HEK293 (cell line): ENCODE results near the gene SH3D19.

Experiments used
- CTCF ChIA-PET: fragments of 350-600 bp; formaldehyde crosslinking; extraction: SDS; loops from one replicate; lab custom pipeline; 2021; ENCODE audit warnings: antibody characterized with exemption; lab: Yijun Ruan, JAX
- POLR2A ChIA-PET: fragments of 300-600 bp; formaldehyde crosslinking; extraction: SDS; loops from one replicate; lab custom pipeline; 2020; ENCODE audit warnings: antibody characterized with exemption, inconsistent platforms; lab: Yijun Ruan, JAX
- H3K27ac ChIP-seq: fragments of 200-500 bp; sonication (Bioruptor generic); 2 replicates; pipeline ENCODE4 v1.5.1; 2014; ENCODE audit warnings: low read depth, low read length, control low read depth, inconsistent platforms; ENCODE audit errors: extremely low read depth
- H3K36me3 ChIP-seq, 2 experiments: fragments of 200-500 bp in 1 of 2; sonication (Bioruptor generic) in 1 of 2; 1 replicate in 1 of 2; 2 replicates in 1 of 2; pipeline ENCODE4 v1.5.1; 2014 to 2017; ENCODE audit warnings: inconsistent platforms in 2 of 2, low read length in 2 of 2; ENCODE audit not compliant: control insufficient read depth in 2 of 2, insufficient read depth in 1 of 2
- H3K4me1 ChIP-seq: fragments of 200-500 bp; sonication (Bioruptor generic); 2 replicates; pipeline ENCODE4 v1.5.1; 2014; ENCODE audit warnings: mild to moderate bottlenecking, low read length, inconsistent platforms; ENCODE audit not compliant: control insufficient read depth, insufficient read depth
- H3K4me3 ChIP-seq: 2 replicates; pipeline ENCODE4 v1.5.1; 2011; ENCODE audit warnings: low read depth, mild to moderate bottlenecking, control low read depth, low read length, moderate library complexity
- H3K9me3 ChIP-seq: fragments of 200-500 bp; sonication (Bioruptor generic); 2 replicates; pipeline ENCODE4 v1.5.1; 2014; ENCODE audit warnings: low read depth, low read length, inconsistent platforms; ENCODE audit not compliant: control insufficient read depth, insufficient read depth
- BCL11A ChIP-seq: fragments of 450-650 bp; formaldehyde crosslinking; IDR thresholded peaks from 2 replicates; pipeline ENCODE4 v1.5.1; 2016; ENCODE audit warnings: low read depth, missing biosample characterization, missing genetic modification characterization
- GLIS1 ChIP-seq: fragments of 450-650 bp; formaldehyde crosslinking; IDR thresholded peaks from 2 replicates; pipeline ENCODE4 v1.5.1; 2016; ENCODE audit warnings: missing biosample characterization, missing genetic modification characterization
- HOXC10 ChIP-seq: sonication (generic); formaldehyde crosslinking; IDR thresholded peaks from 2 replicates; pipeline ENCODE4 v1.8.1; 2023; ENCODE audit warnings: mild to moderate bottlenecking, missing genetic modification reagents
- ZFP37 ChIP-seq: fragments of 450-650 bp; formaldehyde crosslinking; IDR thresholded peaks from 2 replicates; pipeline ENCODE4 v1.5.1; 2016; ENCODE audit warnings: missing biosample characterization, missing genetic modification characterization
- ZFP41 ChIP-seq: fragments of 450-650 bp; formaldehyde crosslinking; IDR thresholded peaks from 2 replicates; pipeline ENCODE4 v1.5.1; 2016; ENCODE audit warnings: missing biosample characterization, missing genetic modification characterization, borderline replicate concordance
- ZNF157 ChIP-seq: fragments of 450-650 bp; formaldehyde crosslinking; IDR thresholded peaks from 2 replicates; pipeline ENCODE4 v1.5.1; 2016; ENCODE audit warnings: missing biosample characterization, missing genetic modification characterization
- ZNF169 ChIP-seq: fragments of 450-650 bp; formaldehyde crosslinking; IDR thresholded peaks from 2 replicates; pipeline ENCODE4 v1.5.1; 2016; ENCODE audit warnings: missing biosample characterization, missing genetic modification characterization
- ZNF398 ChIP-seq: fragments of 450-650 bp; formaldehyde crosslinking; IDR thresholded peaks from 2 replicates; pipeline ENCODE4 v1.5.1; 2017; ENCODE audit warnings: missing biosample characterization, missing genetic modification characterization
- ZNF449 ChIP-seq: fragments of 450-650 bp; formaldehyde crosslinking; IDR thresholded peaks from 2 replicates; pipeline ENCODE4 v1.5.1; 2017; ENCODE audit warnings: missing biosample characterization, mild to moderate bottlenecking, missing genetic modification characterization, moderate library complexity
- ZNF518A ChIP-seq: fragments of 450-650 bp; formaldehyde crosslinking; conservative IDR thresholded peaks from 2 replicates; pipeline ENCODE4 v1.5.1; 2016; ENCODE audit warnings: low read depth, missing biosample characterization, missing genetic modification characterization
- ZNF529 ChIP-seq: fragments of 450-650 bp; formaldehyde crosslinking; IDR thresholded peaks from 2 replicates; pipeline ENCODE4 v1.5.1; 2017; ENCODE audit warnings: missing genetic modification characterization, missing biosample characterization; ENCODE audit not compliant: insufficient replicate concordance
- ZNF530 ChIP-seq: fragments of 450-650 bp; formaldehyde crosslinking; IDR thresholded peaks from 2 replicates; pipeline ENCODE4 v1.5.1; 2016; ENCODE audit warnings: low read depth, missing biosample characterization, missing genetic modification characterization
- ZNF629 ChIP-seq: fragments of 450-650 bp; formaldehyde crosslinking; IDR thresholded peaks from 2 replicates; pipeline ENCODE4 v1.5.1; 2017; ENCODE audit warnings: missing biosample characterization, missing genetic modification characterization
- ZNF776 ChIP-seq: fragments of 450-650 bp; formaldehyde crosslinking; IDR thresholded peaks from 2 replicates; pipeline ENCODE4 v1.5.0; 2017; ENCODE audit warnings: missing biosample characterization, missing genetic modification characterization, borderline replicate concordance
- ZNF837 ChIP-seq: fragments of 450-650 bp; formaldehyde crosslinking; IDR thresholded peaks from 2 replicates; pipeline ENCODE4 v1.5.1; 2016; ENCODE audit warnings: missing biosample characterization, missing genetic modification characterization
- TF ChIP-seq, protein P1 (sequence below): fragments of 450-650 bp; formaldehyde crosslinking; IDR thresholded peaks from 2 replicates; pipeline ENCODE4 v1.5.1; 2016; ENCODE audit warnings: missing biosample characterization, missing genetic modification characterization, low read depth
- TF ChIP-seq, protein P2 (sequence below): fragments of 450-650 bp; formaldehyde crosslinking; IDR thresholded peaks from 2 replicates; pipeline ENCODE4 v1.5.1; 2016; ENCODE audit warnings: missing biosample characterization, missing genetic modification characterization
- TF ChIP-seq, protein P3 (sequence below): fragments of 450-650 bp; formaldehyde crosslinking; IDR thresholded peaks from 2 replicates; pipeline ENCODE4 v1.5.1; 2017; ENCODE audit warnings: missing biosample characterization, missing genetic modification characterization

SH3D19 gene

GRCh38 chr4:151266497-151266896, 58.9 kb downstream of the SH3D19 start:
- Histone ChIP-seq H3K4me3 (no peak overlapping the region), H3K9me3 (no peaks in the 10 kb centered on the region), H3K4me1 (no peaks in the 10 kb centered on the region), H3K27ac (no peak overlapping the region), H3K36me3 (no peaks in the 10 kb centered on the region; a peak in 1 of 3 replicates)
- TF ChIP-seq ZNF530 (tag by site-specific recombination) (no peak), ZNF169 (no peak), ZFP41 (tag by site-specific recombination) (no peak), ZNF398 (no peak), HOXC10 (CRISPR knock-in tag) (no peak), ZNF776 (tag by site-specific recombination) (no peak), GLIS1 (tag by site-specific recombination) (no peak), ZFP37 (tag by site-specific recombination) (no peak), ZNF529 (tag by site-specific recombination) (no peak), ZNF837 (no peak), ZNF629 (tag by site-specific recombination) (no peak)
- TF ChIP-seq, protein P1, sequence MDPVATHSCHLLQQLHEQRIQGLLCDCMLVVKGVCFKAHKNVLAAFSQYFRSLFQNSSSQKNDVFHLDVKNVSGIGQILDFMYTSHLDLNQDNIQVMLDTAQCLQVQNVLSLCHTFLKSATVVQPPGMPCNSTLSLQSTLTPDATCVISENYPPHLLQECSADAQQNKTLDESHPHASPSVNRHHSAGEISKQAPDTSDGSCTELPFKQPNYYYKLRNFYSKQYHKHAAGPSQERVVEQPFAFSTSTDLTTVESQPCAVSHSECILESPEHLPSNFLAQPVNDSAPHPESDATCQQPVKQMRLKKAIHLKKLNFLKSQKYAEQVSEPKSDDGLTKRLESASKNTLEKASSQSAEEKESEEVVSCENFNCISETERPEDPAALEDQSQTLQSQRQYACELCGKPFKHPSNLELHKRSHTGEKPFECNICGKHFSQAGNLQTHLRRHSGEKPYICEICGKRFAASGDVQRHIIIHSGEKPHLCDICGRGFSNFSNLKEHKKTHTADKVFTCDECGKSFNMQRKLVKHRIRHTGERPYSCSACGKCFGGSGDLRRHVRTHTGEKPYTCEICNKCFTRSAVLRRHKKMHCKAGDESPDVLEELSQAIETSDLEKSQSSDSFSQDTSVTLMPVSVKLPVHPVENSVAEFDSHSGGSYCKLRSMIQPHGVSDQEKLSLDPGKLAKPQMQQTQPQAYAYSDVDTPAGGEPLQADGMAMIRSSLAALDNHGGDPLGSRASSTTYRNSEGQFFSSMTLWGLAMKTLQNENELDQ, result no peak
- TF ChIP-seq, protein P2, sequence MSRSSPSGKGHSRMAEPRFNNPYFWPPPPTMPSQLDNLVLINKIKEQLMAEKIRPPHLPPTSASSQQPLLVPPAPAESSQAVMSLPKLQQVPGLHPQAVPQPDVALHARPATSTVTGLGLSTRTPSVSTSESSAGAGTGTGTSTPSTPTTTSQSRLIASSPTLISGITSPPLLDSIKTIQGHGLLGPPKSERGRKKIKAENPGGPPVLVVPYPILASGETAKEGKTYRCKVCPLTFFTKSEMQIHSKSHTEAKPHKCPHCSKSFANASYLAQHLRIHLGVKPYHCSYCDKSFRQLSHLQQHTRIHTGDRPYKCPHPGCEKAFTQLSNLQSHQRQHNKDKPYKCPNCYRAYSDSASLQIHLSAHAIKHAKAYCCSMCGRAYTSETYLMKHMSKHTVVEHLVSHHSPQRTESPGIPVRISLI (tag by site-specific recombination), result no peak
- ChIA-PET CTCF (no interaction called here), POLR2A (no interaction called here)

- Histone ChIP-seq H3K4me1 (no peaks in the 10 kb centered on the region), H3K27ac (no peak overlapping the region), H3K36me3 (no peaks in the 10 kb centered on the region; a peak in 1 of 3 replicates), H3K4me3 (no peak overlapping the region), H3K9me3 (no peaks in the 10 kb centered on the region)
- CTCF ChIA-PET, result no interaction called here
- POLR2A ChIA-PET, result no interaction called here
- TF ChIP-seq ZNF449 (tag by site-specific recombination) (no peak), BCL11A (no peak), ZNF157 (no peak), ZNF518A (tag by site-specific recombination) (no peak)
- TF ChIP-seq, protein P3, sequence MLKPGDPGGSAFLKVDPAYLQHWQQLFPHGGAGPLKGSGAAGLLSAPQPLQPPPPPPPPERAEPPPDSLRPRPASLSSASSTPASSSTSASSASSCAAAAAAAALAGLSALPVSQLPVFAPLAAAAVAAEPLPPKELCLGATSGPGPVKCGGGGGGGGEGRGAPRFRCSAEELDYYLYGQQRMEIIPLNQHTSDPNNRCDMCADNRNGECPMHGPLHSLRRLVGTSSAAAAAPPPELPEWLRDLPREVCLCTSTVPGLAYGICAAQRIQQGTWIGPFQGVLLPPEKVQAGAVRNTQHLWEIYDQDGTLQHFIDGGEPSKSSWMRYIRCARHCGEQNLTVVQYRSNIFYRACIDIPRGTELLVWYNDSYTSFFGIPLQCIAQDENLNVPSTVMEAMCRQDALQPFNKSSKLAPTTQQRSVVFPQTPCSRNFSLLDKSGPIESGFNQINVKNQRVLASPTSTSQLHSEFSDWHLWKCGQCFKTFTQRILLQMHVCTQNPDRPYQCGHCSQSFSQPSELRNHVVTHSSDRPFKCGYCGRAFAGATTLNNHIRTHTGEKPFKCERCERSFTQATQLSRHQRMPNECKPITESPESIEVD, result no peak
Measured at GRCh38 chr4:151263455-151263854, 62.0 kb downstream of the SH3D19 start.
